Activated T-cell treated with anti-CD3 and anti-CD28 coated beads for 24 hours (primary cell): ENCODE results near the gene FIBP.

Experiments used
- DNase-seq: peaks from one replicate; pipeline ENCODE4 v3.0.0-alpha.2; 2020; ENCODE audit warnings: low read depth

The FIBP gene

GRCh38 chr11:65844231-65844872, 43.9 kb downstream of the FIBP start:
- DNase-seq = no peak

- DNase-seq = no peak
These were observed 44.5 kb downstream of the FIBP start for GRCh38 chr11:65843811-65844210.

DNA sequence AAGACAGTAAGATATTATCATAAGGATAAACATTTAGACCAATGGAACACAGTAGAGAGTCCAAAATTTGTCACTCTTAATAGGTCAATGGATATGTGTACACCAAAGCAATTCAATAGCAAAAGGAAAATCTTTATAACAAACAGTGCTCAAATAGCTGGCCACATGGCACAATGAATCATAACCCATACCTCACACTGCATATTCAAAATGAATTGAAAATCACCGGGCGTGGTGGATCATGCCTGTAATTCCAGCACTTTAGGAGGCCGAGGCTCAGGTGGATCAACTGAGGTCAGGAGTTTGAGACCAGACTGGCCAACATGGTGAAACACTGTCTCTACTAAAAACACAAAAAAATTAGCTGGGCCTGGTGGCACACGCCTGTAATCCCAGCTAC, 46.1 kb downstream of the FIBP start:
- no peak for DNase-seq

- no peak for DNase-seq
These were observed 54.1 kb downstream of the FIBP start for GRCh38 chr11:65834202-65834601.
